Uterus (tissue), 2 donors: ENCODE data around the gene COMMD9.

Experiments used
- POLR2A ChIP-seq, 2 donors: fragments of 450-650 bp; IDR thresholded peaks; one replicate each; pipeline ENCODE4 v1.6.1; 2016; ENCODE audit warnings: antibody characterized with exemption in 2 of 2, mild to moderate bottlenecking in 1 of 2, moderate library complexity in 1 of 2
- TF ChIP-seq, protein P1 (sequence below), 4 experiments: fragments of 200-600 bp in 2 of 4; fragments of 450-650 bp in 2 of 4; sonication (generic) in 2 of 4; IDR thresholded peaks; one replicate each; pipeline ENCODE4 v1.5.1; 2016 to 2019; ENCODE audit warnings: antibody characterized with exemption in 4 of 4, mild to moderate bottlenecking in 2 of 4, moderate library complexity in 1 of 4

DNA sequence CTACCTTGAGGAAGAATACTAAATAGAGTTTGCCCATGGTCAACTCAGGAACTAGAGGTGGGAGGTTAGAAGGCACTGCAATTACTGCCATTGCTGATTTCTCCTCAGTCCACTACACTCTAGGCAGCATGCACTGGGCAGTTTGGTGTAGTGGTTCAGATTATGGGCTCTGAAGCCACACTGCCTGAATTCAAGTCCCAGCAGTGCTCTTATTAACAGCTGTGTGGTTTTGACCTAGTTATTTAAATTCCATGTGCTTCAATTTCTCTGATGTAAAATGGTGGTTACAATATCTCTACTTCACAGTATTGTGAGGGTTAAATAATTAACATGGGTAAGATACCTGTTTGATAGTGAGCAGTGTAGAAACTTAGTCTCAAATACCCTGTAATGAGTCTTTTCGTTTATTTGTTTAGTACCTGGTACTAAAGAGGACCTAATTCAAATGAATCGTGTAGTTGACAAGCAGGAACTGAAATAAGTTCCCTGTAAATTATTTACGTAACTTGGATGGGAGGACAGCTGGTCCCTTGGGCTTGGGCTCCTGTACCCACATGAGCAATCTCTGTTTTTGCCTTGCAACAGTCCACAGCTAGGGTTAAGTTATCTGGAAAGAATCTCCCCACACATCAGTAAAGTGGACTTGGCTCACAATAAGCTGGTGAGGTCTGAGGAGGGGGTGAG lies 24.7 kb upstream of the COMMD9 start:
- TF ChIP-seq, protein P1, sequence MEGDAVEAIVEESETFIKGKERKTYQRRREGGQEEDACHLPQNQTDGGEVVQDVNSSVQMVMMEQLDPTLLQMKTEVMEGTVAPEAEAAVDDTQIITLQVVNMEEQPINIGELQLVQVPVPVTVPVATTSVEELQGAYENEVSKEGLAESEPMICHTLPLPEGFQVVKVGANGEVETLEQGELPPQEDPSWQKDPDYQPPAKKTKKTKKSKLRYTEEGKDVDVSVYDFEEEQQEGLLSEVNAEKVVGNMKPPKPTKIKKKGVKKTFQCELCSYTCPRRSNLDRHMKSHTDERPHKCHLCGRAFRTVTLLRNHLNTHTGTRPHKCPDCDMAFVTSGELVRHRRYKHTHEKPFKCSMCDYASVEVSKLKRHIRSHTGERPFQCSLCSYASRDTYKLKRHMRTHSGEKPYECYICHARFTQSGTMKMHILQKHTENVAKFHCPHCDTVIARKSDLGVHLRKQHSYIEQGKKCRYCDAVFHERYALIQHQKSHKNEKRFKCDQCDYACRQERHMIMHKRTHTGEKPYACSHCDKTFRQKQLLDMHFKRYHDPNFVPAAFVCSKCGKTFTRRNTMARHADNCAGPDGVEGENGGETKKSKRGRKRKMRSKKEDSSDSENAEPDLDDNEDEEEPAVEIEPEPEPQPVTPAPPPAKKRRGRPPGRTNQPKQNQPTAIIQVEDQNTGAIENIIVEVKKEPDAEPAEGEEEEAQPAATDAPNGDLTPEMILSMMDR (IDR thresholded peaks at IDR 0.05): no peak
- TF ChIP-seq POLR2A (IDR thresholded peaks at IDR 0.05): no peak
